H9 (cell line): ENCODE results near the gene NRCAM. TPM values are rescaled to one million over a fixed set of nuclear protein-coding genes. Genes with fewer than 3 reads are reported as not detected.

ENCODE experiments used
- DNase-seq: peaks from one replicate; pipeline ENCODE4 v3.0.0-alpha.2; 2017
- H2AFZ ChIP-seq: one replicate; pipeline ENCODE4 v1.6.1; 2013; ENCODE audit warnings: mild to moderate bottlenecking, low read length, control low read depth, moderate library complexity
- H2AK5ac ChIP-seq: 2 replicates; pipeline ENCODE4 v1.6.1; 2013; ENCODE audit warnings: low read length, control low read depth, mixed read lengths; ENCODE audit not compliant: insufficient read length
- H2BK120ac ChIP-seq: one replicate; pipeline ENCODE4 v1.6.1; 2013; ENCODE audit warnings: low read depth, mild to moderate bottlenecking, low read length, control low read depth, inconsistent platforms; ENCODE audit not compliant: poor library complexity, severe bottlenecking
- H2BK12ac ChIP-seq: 2 replicates; pipeline ENCODE4 v1.6.1; 2013; ENCODE audit warnings: low read length, control low read depth, mixed read lengths, low read depth; ENCODE audit not compliant: insufficient read length
- H2BK15ac ChIP-seq: 2 replicates; pipeline ENCODE4 v1.6.1; 2013; ENCODE audit warnings: low read depth, low read length, control low read depth
- H2BK20ac ChIP-seq: one replicate; pipeline ENCODE4 v1.6.1; 2013; ENCODE audit warnings: low read depth, mild to moderate bottlenecking, low read length, control low read depth, inconsistent platforms; ENCODE audit not compliant: poor library complexity, severe bottlenecking
- H2BK5ac ChIP-seq: 2 replicates; pipeline ENCODE4 v1.6.1; 2013; ENCODE audit warnings: low read length, control low read depth, mixed read lengths; ENCODE audit not compliant: insufficient read length
- H3K14ac ChIP-seq: 2 replicates; pipeline ENCODE4 v1.6.1; 2013; ENCODE audit warnings: low read length, control low read depth; ENCODE audit not compliant: insufficient read depth
- H3K18ac ChIP-seq: 2 replicates; pipeline ENCODE4 v1.6.1; 2013; ENCODE audit warnings: low read depth, mild to moderate bottlenecking, mixed read lengths, low read length, control low read depth; ENCODE audit not compliant: insufficient read length
- H3K23ac ChIP-seq: 2 replicates; pipeline ENCODE4 v1.6.1; 2013; ENCODE audit warnings: low read length, control low read depth, mixed read lengths, low read depth; ENCODE audit not compliant: insufficient read length
- H3K23me2 ChIP-seq: 2 replicates; pipeline ENCODE4 v1.6.1; 2013; ENCODE audit warnings: low read depth, mild to moderate bottlenecking, mixed read lengths, low read length, control low read depth; ENCODE audit not compliant: insufficient read length, poor library complexity, severe bottlenecking
- H3K27ac ChIP-seq: 2 replicates; pipeline ENCODE4 v1.5.1; 2013; ENCODE audit warnings: low read length, control low read depth, mixed read lengths, low read depth; ENCODE audit not compliant: insufficient read length
- H3K27me3 ChIP-seq: 2 replicates; pipeline ENCODE4 v1.6.1; 2013; ENCODE audit warnings: low read length, control low read depth, inconsistent platforms; ENCODE audit not compliant: insufficient read depth
- H3K4ac ChIP-seq: 2 replicates; pipeline ENCODE4 v1.6.1; 2013; ENCODE audit warnings: low read depth, mild to moderate bottlenecking, control low read depth, inconsistent platforms, low read length, moderate library complexity
- H3K4me1 ChIP-seq: 2 replicates; pipeline ENCODE4 v1.6.1; 2013; ENCODE audit warnings: low read length, control low read depth, inconsistent platforms; ENCODE audit not compliant: insufficient read depth
- H3K4me2 ChIP-seq: 2 replicates; pipeline ENCODE4 v1.6.1; 2013; ENCODE audit warnings: low read length, control low read depth, mixed read lengths; ENCODE audit not compliant: insufficient read length, insufficient read depth
- H3K56ac ChIP-seq: 2 replicates; pipeline ENCODE4 v1.6.1; 2013; ENCODE audit warnings: low read depth, mild to moderate bottlenecking, mixed read lengths, low read length, control low read depth; ENCODE audit not compliant: insufficient read length
- H3K79me1 ChIP-seq: 2 replicates; pipeline ENCODE4 v1.6.1; 2013; ENCODE audit warnings: low read depth, mild to moderate bottlenecking, moderate library complexity, low read length, control low read depth, inconsistent platforms; ENCODE audit not compliant: insufficient read depth, poor library complexity, severe bottlenecking
- H3K79me2 ChIP-seq: 2 replicates; pipeline ENCODE4 v1.6.1; 2013; ENCODE audit warnings: low read length, control low read depth, inconsistent platforms; ENCODE audit not compliant: insufficient read depth
- H3K9ac ChIP-seq: 2 replicates; pipeline ENCODE4 v1.6.1; 2013; ENCODE audit warnings: low read length, control low read depth, mixed read lengths; ENCODE audit not compliant: insufficient read length; ENCODE audit errors: extremely low read depth
- H3K9me3 ChIP-seq: one replicate; pipeline ENCODE4 v1.6.1; 2013; ENCODE audit warnings: low read depth, low read length, inconsistent platforms; ENCODE audit not compliant: control insufficient read depth
- H3T11ph ChIP-seq: one replicate; pipeline ENCODE4 v1.6.1; 2013; ENCODE audit warnings: mild to moderate bottlenecking, low read length, control low read depth, inconsistent platforms
- H4K20me1 ChIP-seq: one replicate; pipeline ENCODE4 v1.6.1; 2013; ENCODE audit not compliant: control insufficient read depth, insufficient read length, insufficient read depth
- H4K5ac ChIP-seq: 2 replicates; pipeline ENCODE4 v1.6.1; 2013; ENCODE audit warnings: low read depth, mild to moderate bottlenecking, mixed read lengths, low read length, control low read depth; ENCODE audit not compliant: insufficient read length
- H4K8ac ChIP-seq: replicated peaks from 2 replicates; pipeline ENCODE4 v1.6.1; 2013; ENCODE audit warnings: low read length, control low read depth, mixed read lengths, low read depth; ENCODE audit not compliant: insufficient read length
- H4K91ac ChIP-seq: 2 replicates; pipeline ENCODE4 v1.6.1; 2013; ENCODE audit warnings: low read depth, mild to moderate bottlenecking, moderate library complexity, mixed read lengths, low read length, control low read depth; ENCODE audit not compliant: insufficient read length
- H3K27ac Mint-ChIP-seq, 3 experiments: 2 replicates in 2 of 3; 3 replicates in 1 of 3; pipeline ENCODE4 v1.8.0; 2020 to 2021; ENCODE audit warnings: mixed read lengths in 3 of 3, mild to moderate bottlenecking in 1 of 3, moderate library complexity in 1 of 3
- H3K27me3 Mint-ChIP-seq: 2 replicates; pipeline ENCODE4 v1.8.0; 2021; ENCODE audit warnings: low read depth, mild to moderate bottlenecking, moderate library complexity, mixed read lengths
- H3K36me3 Mint-ChIP-seq, 3 experiments: 2 replicates in 2 of 3; 3 replicates in 1 of 3; pipeline ENCODE4 v1.8.0; 2020 to 2021; ENCODE audit warnings: low read depth in 3 of 3, mixed read lengths in 3 of 3; ENCODE audit not compliant: insufficient read depth in 1 of 3
- H3K4me1 Mint-ChIP-seq, 2 experiments: 2 replicates each; pipeline ENCODE4 v1.8.0; 2020; ENCODE audit warnings: mixed read lengths in 2 of 2
- H3K4me3 Mint-ChIP-seq, 2 experiments: 2 replicates in 1 of 2; 3 replicates in 1 of 2; pipeline ENCODE4 v1.8.0; 2020 to 2021; ENCODE audit warnings: mild to moderate bottlenecking in 2 of 2, mixed read lengths in 2 of 2, moderate library complexity in 1 of 2
- H3K9me3 Mint-ChIP-seq, 2 experiments: 2 replicates in 1 of 2; 3 replicates in 1 of 2; pipeline ENCODE4 v1.8.0; 2020; ENCODE audit warnings: mild to moderate bottlenecking in 2 of 2, mixed read lengths in 2 of 2, moderate library complexity in 1 of 2
- WGBS: extraction: QIAGEN DNeasy Blood & Tissue Kit; methylation state at CpG from one replicate; pipeline ENCODE4 v1.1.7; 2013; ENCODE audit warnings: missing lambda C conversion rate, low lambda C conversion rate, mixed read lengths; ENCODE audit not compliant: insufficient read length; ENCODE audit errors: extremely low coverage; 5-methylcytosine and 5-hydroxymethylcytosine counted together
- total RNA-seq: library from RNA; stranded (reverse); gene quantifications from 2 replicates; pipeline ENCODE4 v1.2.1, GENCODE V29; 2021
- TF ChIP-seq, protein P1 (sequence below): fragments of 200-600 bp; sonication (generic); conservative IDR thresholded peaks from 3 replicates; pipeline ENCODE4 v1.8.0; 2021; ENCODE audit warnings: antibody characterized with exemption, mild to moderate bottlenecking

NRCAM gene
- total RNA-seq, 1 experiment from 2014 or later, result 2.3 TPM

DNA sequence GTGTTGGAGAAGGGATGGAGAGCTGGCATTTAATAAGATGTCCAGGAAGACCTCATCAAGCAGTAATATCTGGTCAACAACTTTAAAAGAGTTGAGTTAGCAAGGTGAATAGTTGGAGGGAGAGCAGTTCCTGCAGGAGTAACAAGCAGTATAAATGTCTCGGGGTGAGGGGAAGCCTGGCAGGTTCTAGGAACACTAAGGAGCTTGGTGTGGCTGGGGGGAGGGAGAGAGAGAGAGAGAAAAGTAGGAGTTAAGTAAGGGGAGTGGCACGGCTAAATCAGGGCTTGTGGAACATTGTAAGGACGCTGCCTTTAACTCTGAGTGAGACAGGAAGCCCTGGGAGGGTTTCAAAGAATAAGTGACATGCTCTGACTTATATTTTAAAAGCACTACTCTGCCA is 304.0 kb downstream of the NRCAM start:
- no peak overlapping the region for H3K4ac ChIP-seq
- H2BK120ac ChIP-seq, result no peak overlapping the region
- no peak overlapping the region for H2BK20ac ChIP-seq
- no peak overlapping the region for H4K8ac ChIP-seq
- H3K27me3 Mint-ChIP-seq, result no peaks in the 10 kb centered on the region
- TF ChIP-seq, protein P1, sequence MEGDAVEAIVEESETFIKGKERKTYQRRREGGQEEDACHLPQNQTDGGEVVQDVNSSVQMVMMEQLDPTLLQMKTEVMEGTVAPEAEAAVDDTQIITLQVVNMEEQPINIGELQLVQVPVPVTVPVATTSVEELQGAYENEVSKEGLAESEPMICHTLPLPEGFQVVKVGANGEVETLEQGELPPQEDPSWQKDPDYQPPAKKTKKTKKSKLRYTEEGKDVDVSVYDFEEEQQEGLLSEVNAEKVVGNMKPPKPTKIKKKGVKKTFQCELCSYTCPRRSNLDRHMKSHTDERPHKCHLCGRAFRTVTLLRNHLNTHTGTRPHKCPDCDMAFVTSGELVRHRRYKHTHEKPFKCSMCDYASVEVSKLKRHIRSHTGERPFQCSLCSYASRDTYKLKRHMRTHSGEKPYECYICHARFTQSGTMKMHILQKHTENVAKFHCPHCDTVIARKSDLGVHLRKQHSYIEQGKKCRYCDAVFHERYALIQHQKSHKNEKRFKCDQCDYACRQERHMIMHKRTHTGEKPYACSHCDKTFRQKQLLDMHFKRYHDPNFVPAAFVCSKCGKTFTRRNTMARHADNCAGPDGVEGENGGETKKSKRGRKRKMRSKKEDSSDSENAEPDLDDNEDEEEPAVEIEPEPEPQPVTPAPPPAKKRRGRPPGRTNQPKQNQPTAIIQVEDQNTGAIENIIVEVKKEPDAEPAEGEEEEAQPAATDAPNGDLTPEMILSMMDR, result no peak
- H3K79me1 ChIP-seq, result no peaks in the 10 kb centered on the region
- no peaks in the 10 kb centered on the region for H3K9me3 Mint-ChIP-seq
- no peak overlapping the region for H2AFZ ChIP-seq
- H3K27ac ChIP-seq, result no peak overlapping the region
- no peak overlapping the region for H2BK5ac ChIP-seq
- no peak overlapping the region for H2AK5ac ChIP-seq
- no peak overlapping the region for H3K9ac ChIP-seq
- H3K23me2 ChIP-seq, result no peaks in the 10 kb centered on the region
- no peak overlapping the region for H4K5ac ChIP-seq
- no peak overlapping the region for H3T11ph ChIP-seq
- H4K20me1 ChIP-seq, result no peaks in the 10 kb centered on the region
- no peaks in the 10 kb centered on the region for H3K36me3 Mint-ChIP-seq
- no peak overlapping the region for H2BK15ac ChIP-seq
- H3K14ac ChIP-seq, result no peak overlapping the region
- H3K4me3 Mint-ChIP-seq, result no peak overlapping the region
- H3K27me3 ChIP-seq, result no peaks in the 10 kb centered on the region
- no peaks in the 10 kb centered on the region for H3K4me1 ChIP-seq
- no peak for DNase-seq
- H4K91ac ChIP-seq, result no peak overlapping the region
- H3K9me3 ChIP-seq, result no peaks in the 10 kb centered on the region
- no peak overlapping the region for H3K56ac ChIP-seq
- H2BK12ac ChIP-seq, result no peak overlapping the region
- no peak overlapping the region for H3K4me2 ChIP-seq
- peak overlapping the region in 1 of 3 experiments; percentile 20; a peak in 1 of 7 replicates for H3K27ac Mint-ChIP-seq
- H3K79me2 ChIP-seq, result no peaks in the 10 kb centered on the region
- no peak overlapping the region for H3K18ac ChIP-seq
- peaks cover 3 to 4% of the 10 kb centered on the region in 2 experiments; a peak in 1 of 4 replicates for H3K4me1 Mint-ChIP-seq
- no CpG with 5 or more reads among the region's 3 CpGs for WGBS
- no peak overlapping the region for H3K23ac ChIP-seq
